Glutamatergic neuron (in vitro differentiated cells): Measurements from ENCODE around the gene SERGEF. TPM values are rescaled to one million over a fixed set of nuclear protein-coding genes. Genes with fewer than 3 reads are reported as not detected.
A peak's percentile ranks its signal among the peaks of the same experiment; 100 is the strongest.

Experiments used
- DNase-seq: peaks from one replicate; pipeline ENCODE4 v3.0.0; 2022
- H3K27ac Mint-ChIP-seq: one replicate; pipeline ENCODE4 v1.8.0; 2020; ENCODE audit warnings: mild to moderate bottlenecking, mixed read lengths, inconsistent platforms; ENCODE audit not compliant: unreplicated experiment
- H3K27me3 Mint-ChIP-seq: one replicate; pipeline ENCODE4 v1.8.0; 2020; ENCODE audit warnings: mild to moderate bottlenecking, moderate library complexity, mixed read lengths, inconsistent platforms; ENCODE audit not compliant: unreplicated experiment
- H3K36me3 Mint-ChIP-seq: one replicate; pipeline ENCODE4 v1.8.0; 2020; ENCODE audit warnings: mild to moderate bottlenecking, mixed read lengths, inconsistent platforms; ENCODE audit not compliant: unreplicated experiment
- H3K4me1 Mint-ChIP-seq: one replicate; pipeline ENCODE4 v1.8.0; 2020; ENCODE audit warnings: mild to moderate bottlenecking, low read depth, mixed read lengths, inconsistent platforms; ENCODE audit not compliant: unreplicated experiment
- H3K4me3 Mint-ChIP-seq: one replicate; pipeline ENCODE4 v1.8.0; 2020; ENCODE audit warnings: mild to moderate bottlenecking, mixed read lengths, inconsistent platforms; ENCODE audit not compliant: unreplicated experiment
- H3K9me3 Mint-ChIP-seq: one replicate; pipeline ENCODE4 v1.8.0; 2020; ENCODE audit warnings: mild to moderate bottlenecking, moderate library complexity, mixed read lengths, inconsistent platforms; ENCODE audit not compliant: unreplicated experiment
- total RNA-seq: library from RNA; stranded (reverse); fragmentation: NEBNext Ultra II Directional; extraction: Animal tissue kit (Norgen Biotek cat#: 25700); gene quantifications from one replicate; pipeline ENCODE4 v1.2.1, GENCODE V29; 2021; ENCODE audit not compliant: unreplicated experiment
- TF ChIP-seq, protein P1 (sequence below): fragments of 200-600 bp; sonication (generic); IDR thresholded peaks from one replicate; pipeline ENCODE4 v1.5.0; 2021; ENCODE audit not compliant: partially characterized antibody, unreplicated experiment

SERGEF gene
- total RNA-seq, 1 donor from 2014 or later = 42.5 TPM

DNA sequence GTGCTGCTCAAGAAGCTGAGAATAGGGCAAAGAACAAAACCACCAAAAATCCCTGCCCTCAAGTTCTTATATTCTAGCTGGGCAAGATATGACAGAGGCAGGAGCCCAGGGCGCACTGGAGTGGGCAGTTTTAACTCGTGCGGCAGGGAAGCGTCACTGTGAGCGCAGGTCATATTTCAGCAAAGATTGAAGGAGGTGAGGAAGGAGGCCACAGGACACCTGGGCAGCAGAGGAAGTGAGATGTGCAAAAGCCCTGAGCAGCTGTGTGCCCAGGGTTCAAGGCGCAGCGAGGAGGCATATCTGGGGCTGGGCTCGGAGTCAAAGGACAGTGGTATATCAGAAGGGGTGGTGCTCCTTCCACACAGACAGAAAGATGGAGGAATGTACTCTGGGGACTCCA, 264.8 kb downstream of the SERGEF start:
- peak; percentile 3 for DNase-seq
- H3K9me3 Mint-ChIP-seq = no peaks in the 10 kb centered on the region
- H3K27me3 Mint-ChIP-seq = peaks cover 3% of the 10 kb centered on the region
- peaks cover 7% of the 10 kb centered on the region for H3K36me3 Mint-ChIP-seq
- H3K4me1 Mint-ChIP-seq = peaks cover 2% of the 10 kb centered on the region
- TF ChIP-seq, protein P1, sequence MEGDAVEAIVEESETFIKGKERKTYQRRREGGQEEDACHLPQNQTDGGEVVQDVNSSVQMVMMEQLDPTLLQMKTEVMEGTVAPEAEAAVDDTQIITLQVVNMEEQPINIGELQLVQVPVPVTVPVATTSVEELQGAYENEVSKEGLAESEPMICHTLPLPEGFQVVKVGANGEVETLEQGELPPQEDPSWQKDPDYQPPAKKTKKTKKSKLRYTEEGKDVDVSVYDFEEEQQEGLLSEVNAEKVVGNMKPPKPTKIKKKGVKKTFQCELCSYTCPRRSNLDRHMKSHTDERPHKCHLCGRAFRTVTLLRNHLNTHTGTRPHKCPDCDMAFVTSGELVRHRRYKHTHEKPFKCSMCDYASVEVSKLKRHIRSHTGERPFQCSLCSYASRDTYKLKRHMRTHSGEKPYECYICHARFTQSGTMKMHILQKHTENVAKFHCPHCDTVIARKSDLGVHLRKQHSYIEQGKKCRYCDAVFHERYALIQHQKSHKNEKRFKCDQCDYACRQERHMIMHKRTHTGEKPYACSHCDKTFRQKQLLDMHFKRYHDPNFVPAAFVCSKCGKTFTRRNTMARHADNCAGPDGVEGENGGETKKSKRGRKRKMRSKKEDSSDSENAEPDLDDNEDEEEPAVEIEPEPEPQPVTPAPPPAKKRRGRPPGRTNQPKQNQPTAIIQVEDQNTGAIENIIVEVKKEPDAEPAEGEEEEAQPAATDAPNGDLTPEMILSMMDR = no peak
- no peak overlapping the region for H3K4me3 Mint-ChIP-seq
- H3K27ac Mint-ChIP-seq = no peak overlapping the region

- H3K36me3 Mint-ChIP-seq = peaks cover 7% of the 10 kb centered on the region
- TF ChIP-seq, protein P1 = no peak
- DNase-seq = peak; percentile 6
- no peaks in the 10 kb centered on the region for H3K9me3 Mint-ChIP-seq
- peaks cover 2% of the 10 kb centered on the region for H3K4me1 Mint-ChIP-seq
- no peak overlapping the region for H3K27ac Mint-ChIP-seq
- H3K4me3 Mint-ChIP-seq = no peak overlapping the region
- peaks cover 5% of the 10 kb centered on the region for H3K27me3 Mint-ChIP-seq
Measured at GRCh38 chr11:17747131-17747955, 265.5 kb downstream of the SERGEF start.

DNA sequence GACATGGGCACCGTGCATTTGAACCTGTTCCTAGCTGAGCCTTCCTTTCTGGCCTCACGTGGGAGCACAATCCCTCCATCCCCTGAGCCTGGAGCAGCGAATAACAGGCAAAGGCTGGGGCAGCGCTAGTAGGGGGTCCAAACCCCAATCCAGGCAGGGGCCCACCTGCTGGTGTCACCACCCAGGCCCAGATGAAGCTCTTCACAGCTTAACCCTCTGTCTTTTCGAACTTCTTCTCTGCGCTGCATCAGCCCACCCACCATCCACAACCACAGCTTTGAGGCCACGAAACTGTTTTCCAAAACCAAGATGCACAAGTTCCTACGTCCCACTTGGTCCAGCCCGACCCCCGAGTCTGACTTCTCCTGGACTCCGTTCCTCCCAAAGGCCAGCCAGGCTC, 266.8 kb downstream of the SERGEF start:
- Mint-ChIP-seq H3K27me3 (peaks cover 5% of the 10 kb centered on the region), H3K9me3 (peaks cover 2% of the 10 kb centered on the region), H3K27ac (peak overlapping the region; percentile 36), H3K36me3 (peaks cover 4% of the 10 kb centered on the region), H3K4me3 (no peak overlapping the region), H3K4me1 (peaks cover 2% of the 10 kb centered on the region)
- TF ChIP-seq, protein P1 = no peak
- DNase-seq = peak; percentile 2

GRCh38 chr11:17745023-17745772, 267.6 kb downstream of the SERGEF start:
- peak; percentile 13 for DNase-seq
- TF ChIP-seq, protein P1 = no peak
- H3K36me3 Mint-ChIP-seq = no peaks in the 10 kb centered on the region
- no peak overlapping the region for H3K4me3 Mint-ChIP-seq
- H3K9me3 Mint-ChIP-seq = peaks cover 2% of the 10 kb centered on the region
- H3K27me3 Mint-ChIP-seq = peaks cover 5% of the 10 kb centered on the region
- peaks cover 7% of the 10 kb centered on the region for H3K4me1 Mint-ChIP-seq
- H3K27ac Mint-ChIP-seq = no peak overlapping the region
